Right lobe of liver (tissue), 6 donors: ENCODE measurements around the gene PCGF2. TPM values are rescaled to one million over a fixed set of nuclear protein-coding genes. Genes with fewer than 3 reads are reported as not detected.

ENCODE experiments used
- ATAC-seq, 4 donors: fragments of 200-7000 bp; cut with Tn5 transposase; one replicate each; pipeline ENCODE4 v1.9.1; 2020; ENCODE audit warnings: mild to moderate bottlenecking in 4 of 4, moderate library complexity in 4 of 4
- DNase-seq, 3 donors: peaks; one replicate each; pipeline ENCODE4 v3.0.0-alpha.2; 2020
- H3K27ac ChIP-seq, 3 donors: fragments of 200-600 bp; one replicate each; pipeline ENCODE4 v1.8.0; 2022
- H3K27me3 ChIP-seq, 2 donors: fragments of 200-600 bp; one replicate each; pipeline ENCODE4 v1.8.0; 2022
- H3K36me3 ChIP-seq, 4 donors: fragments of 200-600 bp; sonication (generic) in 1 of 4; one replicate each; pipeline versions ENCODE4 v1.5.1 to v1.8.0; 2017 to 2022; ENCODE audit warnings: control low read depth in 1 of 4
- H3K4me1 ChIP-seq, 4 donors: fragments of 200-600 bp; sonication (generic) in 1 of 4; one replicate each; pipeline versions ENCODE4 v1.5.1 to v1.8.0; 2017 to 2022; ENCODE audit warnings: control low read depth in 1 of 4
- H3K4me3 ChIP-seq, 3 donors: fragments of 200-600 bp; one replicate each; pipeline ENCODE4 v1.8.0; 2022
- H3K9me3 ChIP-seq, 4 donors: fragments of 200-600 bp; sonication (generic) in 1 of 4; one replicate each; pipeline versions ENCODE4 v1.5.1 to v1.8.0; 2017 to 2022; ENCODE audit warnings: control low read depth in 1 of 4
- POLR2A ChIP-seq: fragments of 450-650 bp; IDR thresholded peaks from one replicate; pipeline ENCODE4 v1.6.1; 2017; ENCODE audit warnings: antibody characterized with exemption, mild to moderate bottlenecking
- WGBS: methylation state at CpG from one replicate; pipeline ENCODE4 v1.1.6; 2018; ENCODE audit warnings: low coverage, low lambda C conversion rate; ENCODE audit not compliant: insufficient coverage; ENCODE audit errors: missing lambda C conversion rate; 5-methylcytosine and 5-hydroxymethylcytosine counted together
- intact Hi-C, 2 donors: fragments of 100-400 bp; cut with DNase I; formaldehyde crosslinking; loops; one replicate each; pipeline versions ENCODE4 v1.11.2 to v1.14.1; 2022
- total RNA-seq, 6 experiments: library from RNA; depleted of rRNA in 2 of 6; stranded (reverse); fragments of >200 nt in 2 of 6; fragmentation: NEBNext Ultra II Directional in 3 of 6; extraction: Animal tissue kit (Norgen Biotek cat#: 25700) in 3 of 6; gene quantifications; one replicate each; pipeline versions ENCODE4 v1.1.0 to v1.2.4, GENCODE V29; 2016 to 2023
- TF ChIP-seq, protein P1 (sequence below), 4 donors: fragments of 200-600 bp in 3 of 4; fragments of 450-650 bp in 1 of 4; IDR thresholded peaks; one replicate each; pipeline versions ENCODE4 v1.5.1 to v1.8.0; 2016 to 2022; ENCODE audit warnings: antibody characterized with exemption in 4 of 4, mild to moderate bottlenecking in 2 of 4
- donor health status: DM: no; HTN: yes; CAD: no.
- donor health status: DM: no; HTN: no; CAD: no.
- donor health status: DM: no; HTN: no; CAD: no.
- donor health status: DM: no; HTN: yes; CAD: no.
- donor health status: DM: no; HTN: yes; CAD: no.

The PCGF2 gene
- total RNA-seq, 6 experiments from 2014 or later = 1.7 to 8.0 (median 3.9) TPM

DNA sequence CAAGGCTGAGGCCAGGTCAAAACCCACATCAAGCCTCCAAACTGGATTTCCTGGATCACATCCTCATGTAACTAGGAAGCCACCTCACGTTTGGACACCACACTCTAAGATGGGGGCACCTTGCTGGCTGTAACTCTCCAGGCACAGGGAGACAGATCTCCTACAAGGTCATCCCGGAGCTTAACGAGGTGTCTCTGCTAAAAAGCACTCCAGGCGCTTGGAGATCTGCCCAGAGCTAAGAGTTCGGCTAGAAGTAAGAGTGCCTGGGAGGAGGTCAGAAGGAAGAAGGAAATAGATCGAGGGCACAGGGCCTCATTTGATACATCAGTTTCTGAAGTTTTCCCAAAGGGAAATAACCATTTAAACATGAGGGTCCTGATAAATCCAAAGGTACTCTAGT, 20.3 kb upstream of the PCGF2 start:
- Histone ChIP-seq H3K27me3 (no peaks in the 10 kb centered on the region), H3K36me3 (peaks cover 9 to 73% (median 26%) of the 10 kb centered on the region in 4 donors), H3K9me3 (no peaks in the 10 kb centered on the region), H3K4me1 (no peaks in the 10 kb centered on the region), H3K27ac (no peak overlapping the region), H3K4me3 (no peak overlapping the region)
- TF ChIP-seq, protein P1, sequence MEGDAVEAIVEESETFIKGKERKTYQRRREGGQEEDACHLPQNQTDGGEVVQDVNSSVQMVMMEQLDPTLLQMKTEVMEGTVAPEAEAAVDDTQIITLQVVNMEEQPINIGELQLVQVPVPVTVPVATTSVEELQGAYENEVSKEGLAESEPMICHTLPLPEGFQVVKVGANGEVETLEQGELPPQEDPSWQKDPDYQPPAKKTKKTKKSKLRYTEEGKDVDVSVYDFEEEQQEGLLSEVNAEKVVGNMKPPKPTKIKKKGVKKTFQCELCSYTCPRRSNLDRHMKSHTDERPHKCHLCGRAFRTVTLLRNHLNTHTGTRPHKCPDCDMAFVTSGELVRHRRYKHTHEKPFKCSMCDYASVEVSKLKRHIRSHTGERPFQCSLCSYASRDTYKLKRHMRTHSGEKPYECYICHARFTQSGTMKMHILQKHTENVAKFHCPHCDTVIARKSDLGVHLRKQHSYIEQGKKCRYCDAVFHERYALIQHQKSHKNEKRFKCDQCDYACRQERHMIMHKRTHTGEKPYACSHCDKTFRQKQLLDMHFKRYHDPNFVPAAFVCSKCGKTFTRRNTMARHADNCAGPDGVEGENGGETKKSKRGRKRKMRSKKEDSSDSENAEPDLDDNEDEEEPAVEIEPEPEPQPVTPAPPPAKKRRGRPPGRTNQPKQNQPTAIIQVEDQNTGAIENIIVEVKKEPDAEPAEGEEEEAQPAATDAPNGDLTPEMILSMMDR (IDR thresholded peaks at IDR 0.05) = no peak
- TF ChIP-seq POLR2A = no peak
- ATAC-seq = no peak
- WGBS = 68% methylated on average over 6 of the region's 6 CpGs
- intact Hi-C loops = no loop called here
- no peak for DNase-seq

DNA sequence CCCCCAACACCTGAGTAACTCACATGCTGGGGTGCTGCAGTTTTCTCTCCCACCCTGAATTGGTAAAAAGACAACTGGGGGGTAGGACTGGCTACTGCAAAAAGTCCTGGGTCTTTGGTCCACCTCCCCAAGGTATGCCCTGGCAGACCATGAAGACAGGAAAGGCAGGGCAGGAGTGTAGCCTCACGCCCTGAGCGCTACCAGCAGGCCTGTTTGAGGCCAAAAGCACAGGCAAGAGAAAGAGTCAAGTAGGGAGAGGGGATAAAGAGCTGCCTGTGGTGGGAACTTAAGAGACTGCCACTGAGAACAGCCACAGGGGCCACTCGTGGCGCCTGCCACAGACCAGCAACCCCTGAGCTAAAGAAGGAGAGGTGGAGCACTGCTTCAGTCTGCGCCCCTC, 18.2 kb upstream of the PCGF2 start:
- 78% methylated on average over 2 of the region's 5 CpGs for WGBS

DNA sequence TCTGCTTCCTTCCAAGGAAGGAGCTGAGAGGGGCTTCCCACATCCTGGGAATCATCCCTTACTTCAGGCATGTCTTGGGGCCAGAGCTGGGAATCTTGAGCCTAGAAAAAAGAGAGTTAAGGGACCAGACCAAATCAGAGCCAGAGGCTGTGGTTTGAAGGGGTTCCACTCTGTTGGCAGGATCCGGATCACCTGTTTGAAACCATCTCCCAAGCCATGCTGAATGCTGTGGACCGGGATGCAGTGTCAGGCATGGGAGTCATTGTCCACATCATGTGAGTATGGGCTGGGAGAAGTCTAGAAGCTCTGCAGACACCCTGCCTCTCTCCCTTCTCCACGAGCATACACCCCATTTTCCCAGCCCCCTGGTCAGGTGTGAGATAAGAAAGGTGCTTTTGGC, 14.1 kb upstream of the PCGF2 start:
- TF ChIP-seq POLR2A = no peak
- TF ChIP-seq, protein P1 (IDR thresholded peaks at IDR 0.05) = no peak
- Histone ChIP-seq H3K9me3 (no peaks in the 10 kb centered on the region), H3K4me1 (no peaks in the 10 kb centered on the region), H3K27me3 (no peaks in the 10 kb centered on the region), H3K4me3 (no peak overlapping the region), H3K27ac (no peak overlapping the region), H3K36me3 (peaks cover 11 to 93% (median 34%) of the 10 kb centered on the region in 4 donors)
- 100% methylated on average over 1 of the region's 3 CpGs for WGBS
- intact Hi-C loops = no loop called here
- ATAC-seq = no peak
- no peak for DNase-seq

More for the DNA sequence above, 18.2 kb upstream of the PCGF2 start:
- Histone ChIP-seq H3K27me3 (no peaks in the 10 kb centered on the region), H3K27ac (no peak overlapping the region), H3K4me3 (no peak overlapping the region), H3K36me3 (peaks cover 9 to 73% (median 26%) of the 10 kb centered on the region in 4 donors), H3K9me3 (no peaks in the 10 kb centered on the region), H3K4me1 (no peaks in the 10 kb centered on the region)
- DNase-seq (no peak), ATAC-seq (no peak)
- intact Hi-C loops = no loop called here
- TF ChIP-seq, protein P1 (IDR thresholded peaks at IDR 0.05) = no peak

DNA sequence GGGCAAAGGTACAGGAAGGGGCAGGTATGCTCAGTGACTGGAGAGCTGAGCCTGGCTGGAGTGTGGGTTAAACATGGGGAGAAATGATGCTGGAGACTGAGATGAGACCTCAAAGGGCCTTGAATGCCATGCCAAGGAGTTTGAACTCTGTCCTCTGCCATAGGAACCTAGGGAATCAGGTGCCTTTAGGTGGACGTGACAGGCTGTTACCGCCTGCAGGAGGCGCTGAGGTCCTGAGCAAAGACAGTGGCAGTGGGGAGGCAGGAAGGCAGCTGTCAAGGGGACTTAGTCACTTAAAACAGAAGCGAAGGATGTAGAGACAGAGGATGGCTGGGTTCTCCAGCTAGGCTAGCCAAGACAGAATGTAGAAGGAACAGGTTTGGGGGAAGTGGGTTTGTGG, 13.5 kb upstream of the PCGF2 start:
- 65% methylated on average over 2 of the region's 4 CpGs for WGBS
- H3K4me3 ChIP-seq = no peak overlapping the region
- no peaks in the 10 kb centered on the region for H3K4me1 ChIP-seq
- intact Hi-C loops = no loop called here
- no peak overlapping the region for H3K27ac ChIP-seq
- no peaks in the 10 kb centered on the region for H3K27me3 ChIP-seq
- H3K36me3 ChIP-seq = peaks cover 13 to 94% (median 35%) of the 10 kb centered on the region in 4 donors
- ATAC-seq = peak in 1 of 4 donors; percentile 42
- no peak for DNase-seq
- TF ChIP-seq POLR2A = no peak
- TF ChIP-seq, protein P1 (IDR thresholded peaks at IDR 0.05) = peak in 1 of 4 donors; percentile 16
- H3K9me3 ChIP-seq = no peaks in the 10 kb centered on the region

DNA sequence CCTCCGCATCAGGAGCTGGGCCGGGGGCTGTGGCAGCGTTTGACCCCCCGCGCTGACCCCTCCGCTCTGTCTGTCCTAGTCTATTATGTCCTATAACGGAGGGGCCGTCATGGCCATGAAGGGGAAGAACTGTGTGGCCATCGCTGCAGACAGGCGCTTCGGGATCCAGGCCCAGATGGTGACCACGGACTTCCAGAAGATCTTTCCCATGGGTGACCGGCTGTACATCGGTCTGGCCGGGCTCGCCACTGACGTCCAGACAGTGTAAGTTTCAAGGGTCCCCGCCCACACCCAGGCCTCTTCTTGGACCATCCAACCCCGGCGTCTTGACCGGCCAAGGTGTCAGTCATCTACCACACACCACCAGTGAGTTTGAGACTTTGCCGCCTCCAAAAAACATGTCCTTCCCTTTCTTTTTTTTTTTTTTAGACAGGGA, 5.0 kb upstream of the PCGF2 start:
- no peaks in the 10 kb centered on the region for H3K9me3 ChIP-seq
- ATAC-seq (no peak), DNase-seq (no peak)
- WGBS = 5% methylated on average over 16 of the region's 22 CpGs
- peak overlapping the region; percentile 92 to 99 (median 99) for H3K4me3 ChIP-seq
- peaks cover 8 to 33% (median 16%) of the 10 kb centered on the region in 4 donors for H3K36me3 ChIP-seq
- intact Hi-C loops = no loop called here
- no peaks in the 10 kb centered on the region for H3K27me3 ChIP-seq
- TF ChIP-seq, protein P1 (IDR thresholded peaks at IDR 0.05) = no peak
- TF ChIP-seq POLR2A = no peak
- peaks cover 0 to 45% (median 9%) of the 10 kb centered on the region in 4 donors for H3K4me1 ChIP-seq
- H3K27ac ChIP-seq = peak overlapping the region; percentile 70 to 84 (median 80)
